Activated T-cell treated with anti-CD3 and anti-CD28 coated beads, Interleukin-2, amount 50 U/mL, for 1 hour (primary cell): ENCODE data around the gene SV2A.
"Not testable (repeated sequence)": the region's sequence is repeated elsewhere in the genome, so short reads cannot be mapped to it uniquely, and the experiment has no call there.

ENCODE experiments used
- DNase-seq: peaks from one replicate; pipeline ENCODE4 v3.0.0-alpha.2; 2020

The SV2A gene

GRCh38 chr1:149927563-149928400, 10.1 kb upstream of the SV2A start, which contains the start of gene SF3B4:
Gene SF3B4 (minus strand): TSS chr1:149927803. CDS start chr1:149927759, 44 bp downstream.
- peak; percentile 94 for DNase-seq

- no peak for DNase-seq
These were observed 9.5 kb upstream of the SV2A start for GRCh38 chr1:149927056-149927562.

- DNase-seq, result no peak
These were observed 8.7 kb upstream of the SV2A start for GRCh38 chr1:149926296-149926695.

- no peak for DNase-seq
These were observed 8.1 kb upstream of the SV2A start for GRCh38 chr1:149925751-149926150.

DNA sequence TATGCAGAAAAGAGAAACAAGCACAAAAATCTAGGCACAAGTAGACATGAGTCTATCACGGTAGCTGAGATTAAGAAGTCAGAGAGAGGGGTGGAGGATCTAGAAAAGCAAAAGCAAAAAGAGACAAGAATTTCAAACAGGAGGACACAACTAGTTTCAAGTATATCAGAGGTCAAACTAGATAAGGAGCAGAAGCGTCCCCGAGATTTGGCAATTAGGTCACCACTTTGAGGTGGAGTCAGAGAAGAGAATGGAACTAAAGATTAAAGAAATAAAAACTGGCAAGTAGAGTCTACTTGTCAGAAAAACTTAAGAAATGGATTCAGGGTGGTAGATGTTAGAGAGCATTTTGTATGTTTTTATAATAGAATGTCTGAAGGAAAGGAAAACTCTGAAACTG, 7.7 kb upstream of the SV2A start:
- no peak for DNase-seq

DNA sequence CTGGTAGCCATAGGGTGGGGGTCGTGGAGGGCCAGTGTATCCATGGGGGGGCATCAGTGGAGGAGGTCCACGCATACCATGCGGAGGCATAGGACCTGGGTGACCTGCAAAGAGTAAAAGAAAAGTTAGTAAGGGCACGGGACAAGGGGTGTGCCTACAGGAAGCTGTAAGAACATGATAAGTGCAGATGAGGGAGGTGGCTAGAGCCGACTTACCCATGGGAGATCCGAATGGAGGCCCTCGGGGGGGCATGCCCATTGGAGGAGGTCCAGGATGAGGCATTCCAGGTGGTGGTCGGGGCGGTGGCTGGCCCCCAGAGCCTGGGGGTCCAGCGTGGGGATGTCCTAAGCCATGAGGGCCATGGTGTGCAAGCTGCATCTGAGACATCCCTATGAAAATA, 6.0 kb upstream of the SV2A start:
- DNase-seq, result no peak

- no peak for DNase-seq
These were observed 769 bp downstream of the SV2A start for GRCh38 chr1:149916898-149917252.

- no peak for DNase-seq
These were observed 1.3 kb downstream of the SV2A start for GRCh38 chr1:149916193-149916897.

- no peak for DNase-seq
These were observed 2.0 kb downstream of the SV2A start for GRCh38 chr1:149915429-149916192.

DNA sequence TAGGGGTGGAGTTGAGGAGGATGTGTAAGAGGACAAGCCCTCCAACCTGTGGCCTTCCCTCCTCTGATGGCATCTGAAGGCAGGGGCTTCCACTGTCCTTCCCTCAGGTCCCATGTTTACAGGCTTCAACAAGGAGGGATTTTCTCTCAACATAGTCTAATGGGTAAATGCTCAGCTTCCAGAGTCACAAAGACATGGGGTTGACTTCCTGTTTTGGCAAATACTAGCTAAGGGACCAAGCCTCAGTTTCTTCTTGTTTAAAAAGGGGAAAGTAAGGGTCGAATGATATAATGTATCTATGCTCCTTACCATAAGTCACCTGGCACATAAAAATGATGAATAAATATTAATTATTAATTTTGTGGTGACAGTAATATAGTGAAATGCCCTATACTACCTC, 3.1 kb downstream of the SV2A start:
- no peak for DNase-seq

GRCh38 chr1:149906570-149907075, 11.0 kb downstream of the SV2A start:
- DNase-seq, result no peak

DNA sequence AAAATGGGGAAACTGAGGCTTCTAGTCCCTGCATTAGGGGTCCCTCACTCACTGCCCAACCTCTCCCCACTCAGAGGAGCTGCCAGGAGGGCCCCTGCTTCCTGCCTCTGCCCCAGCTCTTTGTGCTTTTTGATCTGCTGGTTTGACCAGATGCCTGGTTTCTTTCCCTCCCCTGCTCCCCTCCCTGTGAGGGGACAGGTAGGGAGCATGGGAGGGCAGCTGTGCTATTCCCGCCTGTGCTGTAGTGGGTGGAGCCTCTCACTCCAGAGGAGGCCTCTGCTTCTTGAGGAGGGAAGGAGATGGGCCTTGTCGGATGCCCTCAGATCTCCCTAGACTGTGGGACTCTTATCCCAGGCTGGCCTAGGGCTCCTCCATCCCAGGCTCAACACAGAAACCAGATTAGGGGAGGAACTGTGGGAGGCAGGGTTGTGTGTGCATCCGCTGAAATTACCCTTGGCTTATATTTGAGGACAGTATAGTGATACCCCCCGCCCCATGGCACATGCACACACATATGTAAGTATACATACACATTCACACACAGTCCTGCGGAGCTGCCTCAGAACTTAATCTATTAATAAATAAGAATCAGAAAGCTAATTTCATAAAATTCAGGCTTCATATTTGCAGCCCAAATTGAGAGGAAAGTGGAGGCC, 13.7 kb downstream of the SV2A start:
- no peak for DNase-seq

GRCh38 chr1:149899460-149900284, 18.0 kb downstream of the SV2A start, which contains the start of gene BOLA1:
Gene BOLA1 (plus strand): TSS chr1:149899568. CDS start chr1:149900060, 492 bp downstream.
- peak; percentile 79 for DNase-seq

DNA sequence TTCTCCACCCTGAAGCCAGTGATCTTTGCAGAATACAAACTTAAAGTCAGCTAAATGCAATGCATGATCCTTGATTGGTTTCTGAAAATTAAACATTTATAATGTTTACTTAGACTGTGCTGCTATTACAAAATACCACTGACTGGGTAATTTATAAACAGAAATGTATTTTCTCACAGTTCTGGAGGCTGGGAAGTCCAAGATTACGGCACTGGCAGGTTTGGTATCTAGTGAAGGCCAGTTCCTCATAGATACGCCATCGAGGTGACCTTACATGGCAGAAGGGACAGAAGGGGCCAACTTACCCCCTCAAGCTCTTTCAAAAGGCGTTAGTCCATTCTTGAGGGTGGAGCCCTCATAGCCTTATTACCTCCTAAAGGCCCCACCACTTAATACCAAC, 21.1 kb downstream of the SV2A start:
- no peak for DNase-seq

DNA sequence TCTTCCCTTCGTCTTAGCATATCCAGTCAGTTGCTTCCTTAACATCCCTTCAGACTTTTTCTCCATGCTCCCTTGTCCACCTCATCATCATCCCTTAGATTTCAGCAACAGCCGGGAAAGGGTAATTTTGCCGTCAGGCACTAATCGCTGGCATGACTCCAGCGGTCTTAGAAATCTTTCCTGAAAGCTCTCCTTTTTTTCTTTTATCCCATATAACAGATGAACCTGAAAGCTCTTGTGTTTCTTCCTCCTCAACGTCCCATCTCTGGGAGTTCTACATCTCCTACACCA, 28.7 kb downstream of the SV2A start:
- no peak for DNase-seq

DNA sequence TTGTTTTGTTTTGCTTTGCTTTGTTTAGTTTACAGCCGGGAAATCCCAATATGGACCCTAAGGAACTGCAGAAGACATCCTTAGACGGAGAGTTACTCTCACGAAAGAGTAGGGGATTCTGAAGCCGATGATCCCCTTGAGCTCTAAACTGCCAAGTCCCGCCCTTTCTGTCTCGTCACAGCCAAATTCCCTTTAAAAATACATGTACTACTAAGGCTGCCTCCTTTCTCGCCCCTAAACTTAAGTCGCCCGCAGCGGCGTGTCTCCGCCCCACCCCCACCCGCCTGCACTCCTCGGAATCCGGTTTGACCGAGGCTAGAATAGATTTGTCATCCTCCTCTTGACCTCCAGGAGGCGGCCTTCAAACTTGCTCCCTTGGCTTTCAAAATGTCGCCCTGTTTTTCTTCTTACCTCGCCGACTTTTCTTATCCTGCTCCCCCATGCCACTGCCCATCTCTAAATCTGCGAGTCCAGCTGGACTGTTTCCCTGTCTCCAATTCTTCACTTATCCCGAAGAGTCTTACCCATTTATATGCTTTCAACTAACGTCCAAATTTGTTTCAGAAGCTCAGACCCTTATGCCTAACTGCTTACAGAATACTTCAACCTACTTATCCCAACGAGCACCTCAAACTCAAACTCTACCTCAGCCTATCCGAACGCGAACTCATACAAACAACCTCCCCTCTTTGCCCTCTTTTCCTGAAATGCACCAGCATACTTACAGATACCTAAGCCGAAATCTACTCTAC, 29.2 kb downstream of the SV2A start:
- DNase-seq, result peak; percentile 72

DNA sequence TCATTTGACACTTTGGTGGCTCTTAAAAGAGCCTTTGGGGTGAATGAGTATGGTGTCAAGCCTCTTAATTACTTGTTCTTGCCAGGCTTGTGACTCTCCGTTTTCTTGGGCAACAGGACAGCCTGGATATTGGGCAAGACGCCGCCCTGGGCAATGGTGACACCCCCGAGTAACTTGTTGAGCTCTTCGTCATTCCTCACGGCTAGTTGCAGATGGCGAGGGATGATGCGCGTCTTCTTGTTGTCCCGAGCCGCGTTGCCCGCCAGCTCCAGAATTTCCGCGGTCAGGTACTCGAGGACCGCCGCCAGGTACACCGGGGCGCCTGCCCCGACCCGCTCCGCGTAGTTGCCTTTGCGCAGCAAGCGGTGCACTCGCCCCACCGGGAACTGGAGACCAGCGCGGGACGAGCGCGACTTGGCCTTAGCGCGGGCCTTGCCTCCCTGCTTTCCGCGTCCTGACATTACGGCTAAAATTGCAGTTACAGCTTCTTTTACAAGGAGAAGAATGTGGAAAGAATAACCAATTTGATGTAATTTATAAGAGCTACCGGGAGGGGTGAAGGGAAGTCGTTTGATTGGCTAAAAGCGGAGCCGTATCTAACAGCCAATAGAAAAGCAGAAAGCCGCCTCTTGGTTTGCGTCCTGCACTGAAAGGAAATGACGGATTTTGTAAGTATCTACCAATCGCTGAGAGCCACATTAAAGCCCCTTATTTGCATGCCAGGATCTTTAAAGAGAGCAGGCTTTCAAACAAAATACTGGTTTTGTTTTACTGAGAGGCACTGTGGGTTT, 30.0 kb downstream of the SV2A start:
- peak; percentile 77 for DNase-seq

DNA sequence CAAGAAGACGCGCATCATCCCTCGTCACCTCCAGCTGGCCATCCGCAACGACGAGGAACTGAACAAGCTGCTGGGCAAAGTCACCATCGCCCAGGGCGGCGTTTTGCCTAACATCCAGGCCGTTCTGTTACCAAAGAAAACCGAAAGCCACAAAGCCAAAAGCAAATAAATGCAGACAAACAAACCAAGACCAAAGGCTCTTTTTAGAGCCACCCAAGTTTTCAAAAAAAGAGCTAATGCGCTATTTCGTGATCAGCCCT, 30.5 kb downstream of the SV2A start:
- not testable (repeated sequence) for DNase-seq

DNA sequence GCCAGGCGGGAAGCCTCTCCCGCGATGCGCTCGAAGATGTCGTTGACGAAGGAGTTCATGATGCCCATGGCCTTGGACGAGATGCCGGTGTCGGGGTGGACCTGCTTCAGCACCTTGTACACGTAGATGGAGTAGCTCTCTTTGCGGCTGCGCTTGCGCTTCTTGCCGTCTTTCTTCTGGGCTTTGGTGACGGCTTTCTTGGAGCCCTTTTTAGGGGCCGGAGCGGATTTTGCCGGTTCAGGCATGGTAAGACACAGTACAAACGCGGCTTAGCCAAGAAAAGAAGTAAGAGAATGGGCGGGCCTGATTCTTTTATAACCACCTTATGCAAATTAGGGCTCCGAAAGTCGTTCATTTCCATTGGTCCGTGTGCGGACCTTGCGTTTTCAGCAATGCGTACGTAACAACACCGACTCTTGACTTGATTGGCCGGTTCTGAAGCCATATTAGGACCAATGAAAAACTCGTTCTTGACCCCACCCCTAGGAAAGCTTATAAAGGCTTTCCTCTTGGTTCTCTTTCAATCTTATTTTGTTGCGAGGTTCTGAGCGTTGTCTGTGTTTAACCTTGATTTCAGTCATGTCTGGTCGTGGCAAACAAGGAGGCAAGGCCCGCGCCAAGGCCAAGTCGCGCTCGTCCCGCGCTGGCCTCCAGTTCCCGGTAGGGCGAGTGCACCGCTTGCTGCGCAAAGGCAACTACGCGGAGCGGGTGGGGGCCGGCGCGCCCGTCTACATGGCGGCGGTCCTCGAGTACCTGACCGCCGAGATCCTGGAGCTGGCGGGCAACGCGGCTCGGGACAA, 31.0 kb downstream of the SV2A start:
- DNase-seq, result peak; percentile 81

DNA sequence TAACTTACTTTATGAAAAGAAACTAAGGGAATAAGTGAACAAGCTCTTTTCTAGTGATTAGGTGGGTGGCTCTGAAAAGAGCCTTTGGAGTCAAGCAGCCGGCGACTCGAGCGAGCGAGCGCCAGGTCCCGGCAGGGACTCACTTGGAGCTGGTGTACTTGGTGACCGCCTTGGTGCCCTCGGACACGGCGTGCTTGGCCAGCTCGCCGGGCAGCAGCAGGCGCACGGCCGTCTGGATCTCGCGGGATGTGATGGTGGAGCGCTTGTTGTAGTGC, 31.6 kb downstream of the SV2A start:
- not testable (repeated sequence) for DNase-seq
